Measurements from ENCODE around the gene BUB1B.
"Not testable (repeated sequence)": the region's sequence is repeated elsewhere in the genome, so short reads cannot be mapped to it uniquely, and the experiment has no call there.

The BUB1B gene

GRCh38 chr15:40136470-40137302 is 24.2 kb upstream of the BUB1B start:
- no peak for DNase-seq

DNA sequence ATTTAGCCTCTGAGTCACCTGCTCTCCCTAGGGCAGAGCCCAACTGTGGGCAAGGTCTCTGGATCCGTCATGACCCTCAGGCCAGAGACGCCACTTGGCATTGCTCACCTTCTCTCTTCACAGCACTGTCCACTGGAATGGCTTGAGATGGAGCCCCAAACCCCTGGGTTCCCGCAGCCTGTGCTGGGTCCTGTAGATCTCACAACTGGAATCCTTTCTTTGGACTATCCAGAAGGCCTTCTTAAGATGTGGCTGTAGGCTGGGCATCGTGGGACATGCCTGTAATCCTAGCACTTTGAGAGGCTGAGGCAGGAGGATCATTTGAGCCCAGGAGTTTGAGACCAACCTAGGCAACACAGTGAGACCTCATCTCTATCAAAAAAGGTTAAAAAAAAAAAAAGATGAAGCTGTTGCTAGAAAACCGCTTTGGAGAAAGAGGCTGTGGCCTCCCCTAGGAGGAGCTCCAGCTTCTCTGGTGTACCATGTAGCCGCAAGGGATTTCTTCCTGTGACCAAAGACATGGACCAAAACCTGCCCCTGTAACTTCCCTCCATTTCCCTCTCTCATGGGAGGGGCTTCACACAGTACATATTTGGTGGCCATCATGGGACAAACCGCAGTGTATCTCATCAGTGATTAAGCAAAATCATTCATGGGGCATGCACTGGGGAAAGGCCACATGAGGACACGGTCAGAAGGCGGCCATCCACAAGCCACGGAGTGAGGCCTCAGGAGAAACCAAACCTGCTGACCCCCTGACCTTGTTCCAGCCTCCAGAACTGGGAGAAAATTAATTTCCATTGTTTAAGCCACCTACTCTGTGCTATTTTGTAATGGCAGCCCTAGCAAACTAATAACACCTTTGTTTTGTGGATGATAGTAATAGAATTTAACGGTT is 23.3 kb upstream of the BUB1B start:
- no peak for DNase-seq

DNA sequence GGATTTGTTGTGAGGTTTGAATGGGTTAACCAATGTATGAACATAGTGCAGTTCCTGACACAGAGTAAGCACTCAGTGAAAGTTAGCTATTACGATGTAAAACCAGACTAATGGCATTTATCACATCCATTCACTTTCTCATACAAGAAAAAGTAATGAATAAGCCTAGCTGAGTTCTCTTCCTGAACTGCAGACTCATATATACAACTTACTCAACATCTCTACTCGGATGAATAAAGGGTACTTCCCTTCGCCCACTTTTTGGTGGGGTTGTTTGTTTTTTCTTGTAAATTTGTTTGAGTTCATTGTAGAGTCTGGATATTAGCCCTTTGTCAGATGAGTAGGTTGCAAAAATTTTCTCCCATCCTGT is 22.7 kb upstream of the BUB1B start:
- not testable (repeated sequence) for DNase-seq

DNA sequence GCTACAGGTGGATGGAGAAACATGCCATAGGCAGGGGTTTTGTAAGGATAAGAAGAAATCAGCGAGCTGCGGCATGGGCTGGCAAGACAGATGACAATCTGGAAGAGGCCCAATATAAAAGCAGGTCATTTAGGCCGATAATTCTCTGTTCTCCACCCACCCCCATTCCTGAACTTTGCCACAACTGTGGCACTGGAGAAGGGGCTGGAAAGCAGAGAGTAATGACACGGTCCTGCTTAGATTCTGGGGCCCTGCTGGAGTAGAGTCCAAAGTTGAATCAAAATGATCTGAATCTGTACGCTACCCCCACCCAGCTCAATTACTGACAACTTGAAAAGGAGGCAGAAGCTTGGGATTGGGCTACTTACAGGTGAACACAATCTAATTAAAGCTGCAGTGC is 18.4 kb upstream of the BUB1B start:
- DNase-seq = no peak

DNA sequence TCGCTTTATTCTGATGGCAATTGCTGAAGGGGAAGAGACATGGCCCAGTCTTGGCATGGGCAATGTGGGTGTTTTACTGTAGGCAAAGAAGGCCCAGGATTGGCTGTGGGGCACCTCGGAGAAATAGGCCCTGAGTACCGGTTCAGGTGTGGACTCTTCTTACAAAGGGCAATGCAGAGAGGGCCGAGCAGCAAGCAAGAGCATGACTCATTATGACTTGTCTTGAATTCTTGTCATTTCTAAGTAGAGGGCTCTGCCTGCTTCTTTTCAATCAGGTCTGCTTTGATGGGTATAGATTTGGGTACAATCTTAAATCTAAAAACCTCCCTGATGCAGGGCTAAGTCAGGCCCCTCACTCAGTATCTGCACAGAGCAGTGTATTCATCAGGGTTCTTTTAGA is 14.8 kb upstream of the BUB1B start:
- no peak for DNase-seq

DNA sequence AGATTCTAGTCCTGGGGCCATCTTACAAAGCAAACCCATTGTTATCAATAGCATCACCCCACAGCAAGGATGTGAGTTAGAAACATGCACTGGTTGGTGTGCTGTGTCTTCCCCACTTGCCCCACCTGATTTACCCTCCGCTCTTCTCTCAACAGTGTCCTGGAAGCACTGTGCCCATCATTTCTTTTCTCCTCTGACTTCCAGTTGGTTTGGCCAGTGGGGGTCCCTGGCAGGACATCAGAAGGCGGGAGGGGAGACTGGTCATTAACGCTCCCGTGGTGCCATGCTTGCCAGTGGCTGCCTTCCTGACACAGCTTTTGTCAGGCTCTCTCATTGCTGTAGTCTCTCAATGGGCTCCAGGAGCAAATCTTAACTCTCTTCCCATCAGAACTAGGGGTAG is 11.5 kb upstream of the BUB1B start:
- DNase-seq = no peak

DNA sequence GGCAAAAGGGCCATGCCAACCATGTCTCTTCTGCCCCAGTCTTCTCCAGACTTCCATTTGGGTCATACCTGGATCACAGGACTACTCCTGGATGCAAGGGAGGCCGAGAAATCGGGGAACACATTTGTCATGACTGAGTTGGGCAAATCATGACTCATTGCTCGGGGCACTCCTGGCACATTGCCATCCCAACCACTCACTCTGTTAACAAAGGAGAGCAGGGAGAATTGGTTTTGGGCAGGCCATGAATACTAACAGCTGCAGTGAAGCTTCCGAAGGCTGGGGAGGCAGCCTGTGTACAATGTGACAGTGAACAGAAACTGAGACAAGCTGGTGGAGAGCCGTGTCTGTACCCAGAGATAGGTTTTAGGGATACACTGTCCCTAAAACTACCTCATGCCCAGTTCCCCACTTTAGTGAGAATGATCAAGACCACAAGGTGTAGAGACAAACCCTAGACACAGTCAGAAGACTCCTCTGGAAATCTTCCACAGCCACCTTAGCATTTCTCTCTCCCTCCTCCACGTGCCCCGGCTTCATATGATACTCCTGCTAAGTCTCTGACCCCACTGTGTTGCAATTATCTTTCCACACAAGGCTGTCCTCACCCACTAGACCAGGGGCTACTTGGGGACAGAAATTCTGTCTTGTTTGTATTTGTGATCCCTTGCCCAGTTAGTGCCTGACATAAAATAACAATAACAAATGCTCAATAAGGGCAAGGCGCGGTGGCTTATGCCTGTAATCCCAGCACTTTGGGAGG is 10.5 kb upstream of the BUB1B start:
- no peak for DNase-seq

DNA sequence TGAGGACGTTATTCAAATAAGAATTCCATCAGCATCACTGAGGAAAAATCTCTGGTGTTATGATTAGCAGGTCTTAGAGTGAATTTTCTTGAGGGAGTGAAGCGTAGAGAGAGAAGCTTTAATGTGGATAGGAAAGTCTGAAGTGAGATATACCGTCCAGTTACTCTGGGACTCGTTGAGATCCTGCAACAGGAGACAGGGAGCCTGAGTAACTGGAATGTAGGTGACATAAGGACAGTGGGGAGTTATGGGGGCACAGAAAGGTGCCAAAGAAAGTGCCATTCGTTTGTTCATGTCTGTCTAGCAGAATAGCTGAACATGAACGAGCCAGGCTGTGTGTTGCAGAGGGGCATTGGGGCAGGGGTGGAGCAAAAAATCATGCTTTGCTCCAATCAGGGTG is 9.4 kb upstream of the BUB1B start:
- no peak for DNase-seq

GRCh38 chr15:40151991-40152390 is 8.9 kb upstream of the BUB1B start:
- DNase-seq = no peak

DNA sequence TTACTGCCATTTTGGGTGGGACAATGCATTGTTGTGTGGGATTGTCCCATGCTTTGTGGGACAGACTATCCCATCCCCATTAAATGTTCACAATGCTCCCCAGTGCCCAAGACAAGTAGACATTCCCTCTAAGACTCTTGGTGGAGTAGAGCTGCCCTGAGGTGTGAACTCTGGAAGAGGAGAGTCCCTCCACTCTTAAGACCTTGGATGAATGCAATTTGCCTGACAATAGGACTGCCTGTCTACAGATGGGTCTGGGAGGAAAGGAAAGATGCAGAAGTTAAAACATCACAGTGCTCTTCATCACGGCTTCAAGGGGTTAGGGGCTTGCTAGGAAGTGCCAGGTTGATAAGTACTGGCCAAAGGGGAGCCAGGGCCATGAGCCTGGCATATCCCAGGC is 6.0 kb upstream of the BUB1B start:
- not testable (repeated sequence) for DNase-seq

DNA sequence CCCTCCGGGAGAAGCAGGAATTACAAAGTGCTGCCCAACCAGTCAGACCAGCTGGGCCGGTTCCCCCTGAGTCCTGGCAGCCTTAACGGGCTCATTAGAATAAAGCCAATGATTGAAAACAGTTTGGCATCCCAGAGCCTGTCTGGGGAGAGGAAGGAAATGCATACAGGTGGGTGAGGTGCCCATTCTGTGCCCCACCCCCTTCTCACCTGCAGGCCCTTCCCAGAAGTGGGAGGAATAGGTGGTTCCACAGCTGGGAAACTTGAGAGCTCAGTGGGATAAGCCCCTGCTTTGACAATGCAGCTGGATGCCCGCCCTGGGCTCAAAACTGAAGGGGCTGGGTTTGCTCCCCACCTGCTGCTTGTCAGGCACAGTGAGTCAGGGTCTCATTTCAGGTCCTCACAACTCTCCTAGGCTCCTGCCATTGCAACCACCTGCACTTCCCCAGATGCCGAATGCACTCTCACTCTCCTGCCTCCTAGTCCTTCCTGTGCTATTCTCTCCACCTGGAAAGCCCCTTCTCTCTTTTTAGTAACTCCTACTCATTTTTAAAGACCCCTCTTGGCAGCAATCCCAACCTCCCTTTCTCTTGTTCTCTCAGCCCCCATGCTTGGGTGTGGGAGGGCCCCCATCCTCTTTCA is 5.5 kb upstream of the BUB1B start:
- DNase-seq = no peak

GRCh38 chr15:40157778-40158447 is 3.0 kb upstream of the BUB1B start:
- DNase-seq = no peak

GRCh38 chr15:40160021-40160420 is 848 bp upstream of the BUB1B start:
- DNase-seq = no peak

- DNase-seq = no peak
Observed at GRCh38 chr15:40161693-40162391, 973 bp downstream of the BUB1B start.

DNA sequence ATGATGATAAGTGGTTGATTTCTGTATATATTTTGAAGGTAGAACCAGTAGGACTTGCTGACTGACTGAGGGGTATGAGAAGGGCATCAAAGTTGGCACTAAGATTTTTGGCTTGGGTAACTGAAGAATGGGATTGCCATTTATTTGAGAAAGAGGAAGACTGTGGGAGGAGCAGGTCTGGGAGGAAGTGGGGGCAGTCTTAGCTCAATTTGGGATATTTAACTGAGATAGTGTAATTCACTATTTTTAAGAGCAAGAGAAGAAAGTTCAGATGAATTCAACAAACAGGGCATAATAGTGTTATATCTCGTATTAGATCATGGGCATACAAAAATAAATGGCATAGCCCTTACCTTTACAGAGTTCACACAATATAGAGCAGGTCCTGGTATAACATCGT is 1.7 kb downstream of the BUB1B start:
- no peak for DNase-seq

- DNase-seq = no peak
Observed at GRCh38 chr15:40163657-40164416, 3.0 kb downstream of the BUB1B start.

GRCh38 chr15:40167374-40167773 is 6.5 kb downstream of the BUB1B start:
- DNase-seq = not testable (repeated sequence)

- no peak for DNase-seq
Observed at GRCh38 chr15:40175160-40175559, 14.3 kb downstream of the BUB1B start.

GRCh38 chr15:40182358-40183029 is 21.6 kb downstream of the BUB1B start:
- DNase-seq = no peak

All from activated CD4-positive, alpha-beta T cell treated with anti-CD3 and anti-CD28 coated beads for 4 hours (primary cell).